Activated T-cell treated with anti-CD3 and anti-CD28 coated beads, Interleukin-2, amount 50 U/mL, for 1 hour (primary cell): ENCODE results near the gene TMEM238.

Source experiments
- DNase-seq: peaks from one replicate; pipeline ENCODE4 v3.0.0-alpha.2; 2020

TMEM238 gene

GRCh38 chr19:55400281-55401087 lies 16.4 kb upstream of the TMEM238 start:
- DNase-seq: no peak

- DNase-seq: no peak
Measured at GRCh38 chr19:55398200-55398925, 14.3 kb upstream of the TMEM238 start.

- DNase-seq: no peak
Measured at GRCh38 chr19:55392820-55393761, 9.0 kb upstream of the TMEM238 start.

- DNase-seq: no peak
Measured at GRCh38 chr19:55391702-55392615, 7.9 kb upstream of the TMEM238 start.

- DNase-seq: no peak
Measured at GRCh38 chr19:55391191-55391670, 7.1 kb upstream of the TMEM238 start.

GRCh38 chr19:55390461-55390880 lies 6.4 kb upstream of the TMEM238 start:
- no peak for DNase-seq

- DNase-seq: no peak
Measured at GRCh38 chr19:55389386-55390317, 5.6 kb upstream of the TMEM238 start.

- DNase-seq: no peak
Measured at GRCh38 chr19:55387736-55388497, 3.8 kb upstream of the TMEM238 start.

- DNase-seq: no peak
Measured at GRCh38 chr19:55386493-55386971, 2.4 kb upstream of the TMEM238 start.

- DNase-seq: peak; percentile 99
Measured at GRCh38 chr19:55385724-55386492, 1.8 kb upstream of the TMEM238 start, which contains the start of gene RPL28. RPL28 (plus strand) TSS chr19:55385932; CDS start chr19:55386358, 426 bp downstream.

- DNase-seq: peak; percentile 92
Measured at GRCh38 chr19:55384920-55385723, 1.0 kb upstream of the TMEM238 start.

- peak; percentile 68 for DNase-seq
Measured at GRCh38 chr19:55383279-55384130, 587 bp downstream of the TMEM238 start.

- DNase-seq: no peak
Measured at GRCh38 chr19:55382522-55383054, 1.5 kb downstream of the TMEM238 start.

GRCh38 chr19:55382013-55382412 lies 2.1 kb downstream of the TMEM238 start:
- DNase-seq: no peak

GRCh38 chr19:55379174-55379573 lies 4.9 kb downstream of the TMEM238 start:
- no peak for DNase-seq

- no peak for DNase-seq
Measured at GRCh38 chr19:55377356-55378131, 6.5 kb downstream of the TMEM238 start.
